Ascending aorta (tissue), 2 donors: ENCODE results near the gene LUZP2. TPM values are rescaled to one million over a fixed set of nuclear protein-coding genes. Genes with fewer than 3 reads are reported as not detected.

Experiments used
- DNase-seq, 2 donors: peaks; one replicate each; pipeline ENCODE4 v3.0.0-alpha.2; 2019; ENCODE audit warnings: low spot score in 2 of 2
- H3K27ac ChIP-seq, 2 donors: fragments of 200-600 bp; sonication (generic); one replicate each; pipeline ENCODE4 v1.5.1; 2016 to 2017; ENCODE audit warnings: mild to moderate bottlenecking in 1 of 2
- H3K27me3 ChIP-seq: fragments of 200-600 bp; sonication (generic); one replicate; pipeline ENCODE4 v1.5.1; 2017
- H3K36me3 ChIP-seq, 2 donors: fragments of 200-600 bp; sonication (generic); one replicate each; pipeline ENCODE4 v1.5.1; 2016
- H3K4me1 ChIP-seq, 2 donors: fragments of 200-600 bp; sonication (generic); one replicate each; pipeline ENCODE4 v1.5.1; 2016 to 2017; ENCODE audit warnings: mild to moderate bottlenecking in 1 of 2
- H3K4me3 ChIP-seq, 2 donors: fragments of 200-600 bp; sonication (generic); one replicate each; pipeline ENCODE4 v1.5.1; 2016 to 2017; ENCODE audit warnings: mild to moderate bottlenecking in 1 of 2
- H3K9me3 ChIP-seq, 2 donors: fragments of 200-600 bp; sonication (generic); one replicate each; pipeline ENCODE4 v1.5.1; 2016
- intact Hi-C: fragments of 100-400 bp; cut with DNase I; formaldehyde crosslinking; loops from one replicate; pipeline ENCODE4 v1.15.1; 2023
- total RNA-seq: library from RNA; depleted of rRNA; stranded (reverse); fragments of >200 nt; gene quantifications from one replicate; pipeline ENCODE4 v1.1.0, GENCODE V29; 2016
- TF ChIP-seq, protein P1 (sequence below), 3 experiments: fragments of 200-600 bp in 2 of 3; fragments of 450-650 bp in 1 of 3; sonication (generic) in 2 of 3; IDR thresholded peaks; one replicate each; pipeline ENCODE4 v1.5.1; 2016 to 2019; ENCODE audit warnings: antibody characterized with exemption in 3 of 3, mild to moderate bottlenecking in 1 of 3, moderate library complexity in 1 of 3

Gene LUZP2
- total RNA-seq, 1 donor from 2014 or later: 0.11 TPM

DNA sequence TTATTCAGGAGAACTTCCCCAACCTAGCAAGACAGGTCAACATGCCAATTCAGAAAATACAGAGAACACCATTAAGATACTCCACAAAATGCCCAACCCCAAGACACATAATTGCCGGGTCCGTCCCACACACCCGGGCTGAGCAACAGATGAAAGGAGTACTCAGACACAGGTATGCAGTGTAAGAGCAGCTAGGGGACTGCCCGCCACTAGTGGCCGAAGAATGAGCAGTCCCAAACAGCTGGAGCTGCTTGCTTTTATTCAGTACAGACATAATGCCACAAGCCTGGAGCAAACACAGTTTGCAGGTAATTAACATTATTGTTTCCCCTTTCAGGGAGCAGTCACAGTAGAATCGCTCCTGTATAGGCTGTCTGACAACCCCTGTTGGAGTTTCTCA is 364.6 kb downstream of the LUZP2 start:
- H3K27me3 ChIP-seq: no peaks in the 10 kb centered on the region
- no peaks in the 10 kb centered on the region for H3K36me3 ChIP-seq
- DNase-seq: no peak
- intact Hi-C loops: no loop called here
- H3K9me3 ChIP-seq: no peaks in the 10 kb centered on the region
- TF ChIP-seq, protein P1, sequence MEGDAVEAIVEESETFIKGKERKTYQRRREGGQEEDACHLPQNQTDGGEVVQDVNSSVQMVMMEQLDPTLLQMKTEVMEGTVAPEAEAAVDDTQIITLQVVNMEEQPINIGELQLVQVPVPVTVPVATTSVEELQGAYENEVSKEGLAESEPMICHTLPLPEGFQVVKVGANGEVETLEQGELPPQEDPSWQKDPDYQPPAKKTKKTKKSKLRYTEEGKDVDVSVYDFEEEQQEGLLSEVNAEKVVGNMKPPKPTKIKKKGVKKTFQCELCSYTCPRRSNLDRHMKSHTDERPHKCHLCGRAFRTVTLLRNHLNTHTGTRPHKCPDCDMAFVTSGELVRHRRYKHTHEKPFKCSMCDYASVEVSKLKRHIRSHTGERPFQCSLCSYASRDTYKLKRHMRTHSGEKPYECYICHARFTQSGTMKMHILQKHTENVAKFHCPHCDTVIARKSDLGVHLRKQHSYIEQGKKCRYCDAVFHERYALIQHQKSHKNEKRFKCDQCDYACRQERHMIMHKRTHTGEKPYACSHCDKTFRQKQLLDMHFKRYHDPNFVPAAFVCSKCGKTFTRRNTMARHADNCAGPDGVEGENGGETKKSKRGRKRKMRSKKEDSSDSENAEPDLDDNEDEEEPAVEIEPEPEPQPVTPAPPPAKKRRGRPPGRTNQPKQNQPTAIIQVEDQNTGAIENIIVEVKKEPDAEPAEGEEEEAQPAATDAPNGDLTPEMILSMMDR (IDR thresholded peaks at IDR 0.05): no peak
- H3K27ac ChIP-seq: no peak overlapping the region
- H3K4me1 ChIP-seq: no peaks in the 10 kb centered on the region
- no peak overlapping the region for H3K4me3 ChIP-seq

DNA sequence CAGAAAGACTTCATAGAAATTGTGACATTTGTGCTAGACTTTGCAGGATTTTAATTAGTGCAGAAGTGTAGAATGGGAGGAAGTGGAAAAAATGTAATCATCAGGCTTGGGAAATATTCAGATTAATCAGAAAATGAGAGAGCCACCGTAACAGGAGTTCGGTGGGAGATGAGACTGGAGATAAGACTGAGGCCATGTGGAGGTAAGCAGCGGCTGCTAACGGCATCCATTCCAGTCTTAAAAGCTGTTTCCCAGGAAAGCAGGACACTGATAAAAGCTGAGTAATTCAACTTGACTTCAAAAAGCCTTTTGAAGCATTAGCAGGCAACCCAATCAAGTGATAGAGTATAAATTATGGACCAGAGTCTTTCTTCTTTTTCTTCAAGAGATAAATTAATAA is 369.9 kb downstream of the LUZP2 start:
- intact Hi-C loops: no loop called here
- no peak for DNase-seq
- no peak overlapping the region for H3K4me3 ChIP-seq

DNA sequence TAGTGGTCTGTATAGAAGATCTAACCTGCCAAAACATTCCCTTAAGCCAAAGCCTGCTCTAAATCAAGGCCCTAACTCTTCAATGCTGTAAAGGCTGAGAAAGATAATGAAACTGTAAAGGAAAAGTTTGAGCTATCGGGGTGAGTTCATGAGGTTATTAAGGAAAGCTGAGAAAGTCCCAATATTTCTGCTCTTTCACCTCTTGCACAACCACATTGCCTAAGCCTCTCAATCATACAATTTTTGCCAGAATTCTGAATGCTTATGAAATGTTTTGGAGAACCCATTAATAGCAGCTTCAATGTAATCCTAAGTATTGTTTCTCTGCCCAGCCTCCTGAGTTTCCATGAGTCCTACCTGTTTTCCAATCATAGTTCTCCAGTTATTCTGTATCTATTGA is 373.2 kb downstream of the LUZP2 start:
- no peaks in the 10 kb centered on the region for H3K9me3 ChIP-seq
- no peak for DNase-seq
- no peak overlapping the region for H3K4me3 ChIP-seq
- no peaks in the 10 kb centered on the region for H3K36me3 ChIP-seq
- no peaks in the 10 kb centered on the region for H3K27me3 ChIP-seq
- no peak overlapping the region for H3K27ac ChIP-seq
- TF ChIP-seq, protein P1 (IDR thresholded peaks at IDR 0.05): no peak
- H3K4me1 ChIP-seq: no peaks in the 10 kb centered on the region
- intact Hi-C loops: no loop called here

More for the DNA sequence above, 369.9 kb downstream of the LUZP2 start:
- H3K9me3 ChIP-seq: no peaks in the 10 kb centered on the region
- no peaks in the 10 kb centered on the region for H3K4me1 ChIP-seq
- no peak overlapping the region for H3K27ac ChIP-seq
- no peaks in the 10 kb centered on the region for H3K36me3 ChIP-seq
- TF ChIP-seq, protein P1 (IDR thresholded peaks at IDR 0.05): no peak
- no peaks in the 10 kb centered on the region for H3K27me3 ChIP-seq

DNA sequence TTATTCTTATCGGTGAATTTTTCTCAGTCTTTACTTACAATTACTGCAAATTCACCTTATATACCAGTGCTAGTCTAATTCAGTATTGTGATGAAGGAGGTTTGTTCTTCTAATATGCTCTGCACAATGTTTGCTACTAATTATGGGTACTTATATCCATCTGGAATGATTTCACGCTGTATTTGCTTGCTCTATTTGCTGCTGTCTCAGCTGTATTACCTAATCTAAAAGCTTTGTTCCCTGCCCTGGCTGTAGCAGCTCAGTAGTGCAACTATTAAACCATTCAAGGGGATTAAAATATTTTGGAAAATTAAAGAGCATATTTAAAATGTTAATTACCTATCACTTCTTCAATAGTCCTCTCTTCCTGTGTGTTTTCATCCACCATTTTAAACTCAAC is 375.3 kb downstream of the LUZP2 start:
- intact Hi-C loops: no loop called here
- Histone ChIP-seq H3K4me1 (no peaks in the 10 kb centered on the region), H3K9me3 (no peaks in the 10 kb centered on the region), H3K4me3 (no peak overlapping the region), H3K27me3 (no peaks in the 10 kb centered on the region), H3K27ac (no peak overlapping the region), H3K36me3 (no peaks in the 10 kb centered on the region)
- no peak for DNase-seq
- TF ChIP-seq, protein P1 (IDR thresholded peaks at IDR 0.05): no peak

DNA sequence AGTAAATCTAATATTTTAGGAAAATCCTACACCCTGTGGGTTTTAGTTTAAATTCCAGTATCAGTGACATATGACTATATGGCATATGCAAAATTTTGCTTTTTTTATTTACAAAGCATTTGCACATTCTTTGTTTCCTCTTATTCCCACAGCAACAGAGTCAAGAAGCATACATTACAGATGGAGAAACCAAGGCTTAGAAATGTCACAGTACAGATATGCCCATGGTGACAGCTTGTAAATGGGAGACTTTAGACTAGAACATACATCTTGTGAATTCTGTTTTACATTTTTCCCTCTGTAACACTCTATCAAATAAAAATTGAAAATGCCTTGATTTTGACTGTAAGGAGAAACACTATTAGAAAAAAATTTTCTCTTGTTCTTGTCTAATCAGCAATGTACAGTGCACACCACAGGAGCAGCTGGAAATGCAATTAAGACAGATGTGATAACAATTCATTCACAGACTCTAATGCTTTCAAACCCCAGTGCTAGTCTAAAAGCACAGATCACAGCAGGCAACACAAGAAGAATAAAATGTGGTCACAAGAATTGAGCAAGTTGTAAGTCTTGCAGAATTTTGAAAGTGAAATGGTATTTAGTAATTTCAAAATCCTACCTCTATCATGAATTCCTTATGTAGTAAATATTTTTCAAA is 375.9 kb downstream of the LUZP2 start:
- Histone ChIP-seq H3K9me3 (no peaks in the 10 kb centered on the region), H3K27ac (no peak overlapping the region), H3K36me3 (no peaks in the 10 kb centered on the region), H3K4me1 (no peaks in the 10 kb centered on the region), H3K27me3 (no peaks in the 10 kb centered on the region), H3K4me3 (no peak overlapping the region)
- TF ChIP-seq, protein P1 (IDR thresholded peaks at IDR 0.05): no peak
- intact Hi-C loops: no loop called here
- DNase-seq: no peak

DNA sequence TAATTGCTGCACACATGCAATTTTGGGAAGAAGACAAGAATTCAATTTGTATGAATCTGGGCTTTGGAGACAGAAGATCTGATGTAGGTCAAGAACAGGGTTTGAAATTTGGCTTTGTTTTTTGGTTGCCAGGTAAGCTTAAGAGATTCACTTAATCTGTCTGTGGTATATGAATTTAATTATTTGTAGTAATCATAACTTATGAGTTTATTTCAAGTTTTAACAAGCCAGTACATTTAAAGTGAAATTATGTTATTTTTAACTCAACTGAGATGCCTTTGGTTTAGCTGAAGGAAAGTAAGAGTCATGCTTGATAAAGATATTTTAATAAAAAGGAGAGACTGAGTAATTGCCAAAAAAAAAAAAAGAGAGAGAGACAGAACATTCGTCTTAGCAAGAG is 384.1 kb downstream of the LUZP2 start:
- TF ChIP-seq, protein P1 (IDR thresholded peaks at IDR 0.05): no peak
- no peak for DNase-seq
- intact Hi-C loops: no loop called here
- Histone ChIP-seq H3K4me3 (no peak overlapping the region), H3K4me1 (no peaks in the 10 kb centered on the region), H3K9me3 (no peaks in the 10 kb centered on the region), H3K27me3 (no peaks in the 10 kb centered on the region), H3K36me3 (no peaks in the 10 kb centered on the region), H3K27ac (no peak overlapping the region)
